T-helper 1 cell treated with Interleukin-12 subunit alpha and Interleukin-12 subunit beta and Interleukin-4 antibody, amounts not matched to agents 30 ng/mL and 1 ng/mL, for 36 hours (primary cell): ENCODE data around the gene OR4D1. TPM values are rescaled to one million over a fixed set of nuclear protein-coding genes. Genes with fewer than 3 reads are reported as not detected.

Source experiments
- intact Hi-C: fragments of 100-400 bp; cut with micrococcal nuclease; formaldehyde crosslinking; loops from one replicate; pipeline ENCODE4 v1.15.1; 2024
- total RNA-seq: library from RNA; stranded (reverse); gene quantifications from 2 replicates; pipeline ENCODE4 v1.2.3, GENCODE V29; 2022

Gene OR4D1
- total RNA-seq, 1 donor from 2014 or later, result 0.47 TPM

GRCh38 chr17:58191241-58191896 lies 43.2 kb downstream of the OR4D1 start:
- intact Hi-C loops, result no loop called here

GRCh38 chr17:58192612-58193011 lies 44.4 kb downstream of the OR4D1 start, which contains the start of gene EPX:
EPX (plus strand) TSS chr17:58192726; CDS start chr17:58192847, 121 bp downstream.
- intact Hi-C loops, result no loop called here

- intact Hi-C loops, result no loop called here
Observed at GRCh38 chr17:58193641-58194255, 45.6 kb downstream of the OR4D1 start.

- intact Hi-C loops, result no loop called here
Observed at GRCh38 chr17:58195518-58196123, 47.4 kb downstream of the OR4D1 start.

DNA sequence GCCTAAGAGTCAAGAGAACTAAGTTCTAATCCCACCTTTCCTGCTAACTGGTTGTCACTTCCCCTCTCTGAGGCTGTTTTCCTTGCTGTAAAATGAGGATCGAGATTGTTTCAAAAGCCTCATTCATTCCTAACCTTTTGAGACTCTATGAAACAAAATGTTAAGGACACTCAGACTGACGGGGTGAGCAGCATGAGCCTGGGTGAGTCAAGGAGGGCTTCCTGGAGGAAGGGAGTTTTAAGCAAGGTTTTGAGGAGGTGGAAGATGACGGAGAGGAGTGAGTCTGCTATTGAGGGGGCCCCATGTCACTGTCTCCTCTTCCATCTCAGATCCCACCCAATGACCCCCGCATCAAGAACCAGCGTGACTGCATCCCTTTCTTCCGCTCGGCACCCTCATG lies 48.4 kb downstream of the OR4D1 start:
- intact Hi-C loops, result no loop called here

GRCh38 chr17:58200024-58200633 lies 51.9 kb downstream of the OR4D1 start:
- intact Hi-C loops, result loop anchor here (1.0 kb wide), 1 partner anchor 247 kb away; no protein-coding TSS in a partner anchor

DNA sequence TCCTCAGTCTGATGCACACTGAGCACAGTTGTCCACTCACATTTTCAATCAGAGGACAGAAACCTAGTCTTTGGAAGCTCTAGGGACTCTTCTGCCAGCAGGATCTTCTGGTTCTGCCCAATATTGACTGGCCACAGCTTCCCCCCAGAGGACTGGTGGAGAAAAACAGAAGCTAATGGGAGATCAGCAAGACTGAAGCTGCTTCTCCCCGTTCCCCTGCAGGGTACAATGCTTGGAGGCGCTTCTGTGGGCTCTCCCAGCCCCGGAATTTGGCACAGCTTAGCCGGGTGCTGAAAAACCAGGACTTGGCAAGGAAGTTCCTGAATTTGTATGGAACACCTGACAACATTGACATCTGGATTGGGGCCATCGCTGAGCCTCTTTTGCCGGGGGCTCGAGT lies 54.7 kb downstream of the OR4D1 start:
- intact Hi-C loops, result no loop called here

- intact Hi-C loops, result no loop called here
Observed at GRCh38 chr17:58204796-58205195, 56.6 kb downstream of the OR4D1 start.

DNA sequence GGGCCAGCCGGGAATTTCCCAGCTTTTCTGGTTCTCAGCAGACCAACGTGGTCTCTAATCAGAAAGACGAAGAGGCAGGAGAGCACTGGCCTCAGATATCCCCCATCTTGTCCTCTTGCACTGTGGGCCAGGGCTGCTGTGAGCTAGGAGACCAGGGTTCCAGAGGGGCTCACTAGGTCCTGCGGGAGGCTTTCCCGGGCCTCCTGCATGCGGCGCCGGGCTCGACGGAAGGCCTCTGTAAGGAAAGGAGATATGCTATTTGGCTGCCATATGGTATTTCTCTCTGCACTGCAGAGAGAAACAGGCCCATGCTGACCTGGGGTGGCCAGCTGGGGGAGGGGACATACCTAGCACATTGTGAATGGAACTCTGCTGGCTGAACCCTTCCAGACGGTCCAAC lies 57.8 kb downstream of the OR4D1 start:
- intact Hi-C loops, result no loop called here

- intact Hi-C loops, result no loop called here
Observed at GRCh38 chr17:58207451-58207850, 59.3 kb downstream of the OR4D1 start.

GRCh38 chr17:58208344-58208743 lies 60.2 kb downstream of the OR4D1 start:
- intact Hi-C loops, result no loop called here

Other genes starting within 250 kb of the OR4D1 start
- 0.29 and 0.41 TPM in 2 replicates for gene CUEDC1, start 193.0 kb upstream of the OR4D1 start, total RNA-seq
- 42.4 and 43.9 TPM in 2 replicates for gene VEZF1, start 160.1 kb upstream of the OR4D1 start, total RNA-seq
- gene SRSF1, start 141.1 kb upstream of the OR4D1 start, total RNA-seq, result 357 and 368 TPM in 2 replicates
- gene DYNLL2, start 65.0 kb upstream of the OR4D1 start, total RNA-seq, result 31.0 and 31.9 TPM in 2 replicates
- not detected in 2 replicates for gene OR4D2, start 18.6 kb downstream of the OR4D1 start, total RNA-seq
- not detected in 2 replicates for gene EPX, start 44.3 kb downstream of the OR4D1 start, total RNA-seq
- 15.6 and 17.4 TPM in 2 replicates for gene MKS1, start 70.9 kb downstream of the OR4D1 start, total RNA-seq
- gene LPO, start 90.2 kb downstream of the OR4D1 start, total RNA-seq, result not detected in 2 replicates
- gene MPO, start 132.6 kb downstream of the OR4D1 start, total RNA-seq, result 0.07 TPM in 1 of 2 replicates, not detected in the other
- gene TSPOAP1, start 180.4 kb downstream of the OR4D1 start, total RNA-seq, result 77.0 and 83.1 TPM in 2 replicates
- 83.1 and 86.0 TPM in 2 replicates for gene SUPT4H1, start 203.8 kb downstream of the OR4D1 start, total RNA-seq